ENCODE results near the gene NLRP7.

The NLRP7 gene

GRCh38 chr19:54875506-54875905 is 71.8 kb downstream of the NLRP7 start:
- DNase-seq (ENCODE audit: low read depth in 2 of 2, low spot score in 1 of 2) = no peak

DNA sequence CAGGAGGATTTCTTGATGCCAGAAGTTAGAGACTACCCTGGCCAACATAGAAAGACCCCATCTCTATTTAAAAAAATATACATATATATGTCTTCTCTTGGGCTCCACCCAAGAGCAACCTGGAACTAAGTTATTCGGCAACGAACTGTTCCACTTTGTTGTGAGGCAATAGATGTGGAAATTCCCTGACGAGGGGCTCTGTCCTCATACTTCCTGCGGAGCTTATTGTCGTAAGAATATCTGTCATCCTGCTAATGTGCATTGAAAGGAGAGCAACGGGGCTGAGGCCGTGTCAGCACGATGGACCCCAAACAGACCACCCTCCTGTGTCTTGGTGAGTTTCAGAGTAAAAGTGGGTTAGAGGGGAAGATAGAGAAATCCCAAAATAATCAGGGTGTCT is 73.3 kb downstream of the NLRP7 start, which contains the start of gene FCAR:
TSS of gene FCAR (plus strand) at position 246 of the 400 bp plus-strand sequence. CDS start at position 301, 55 bp downstream.
- no peak for DNase-seq (ENCODE audit: low read depth in 2 of 2, low spot score in 1 of 2)

Measured in stimulated activated CD8-positive, alpha-beta memory T cell treated with anti-CD3 and anti-CD28 coated beads, Interleukin-4, amount 100 ng/mL, for 1 hour (primary cell).